Activated CD4-positive, alpha-beta T cell treated with anti-CD3 and anti-CD28 coated beads, Interleukin-2, amount 50 U/mL, for 48 hours (primary cell): ENCODE measurements around the gene OXSR1.
"Not testable (repeated sequence)": the region's sequence is repeated elsewhere in the genome, so short reads cannot be mapped to it uniquely, and the experiment has no call there.

Source experiments
- DNase-seq, 2 experiments: peaks; one replicate each; pipeline ENCODE4 v3.0.0-alpha.2; 2020

Gene OXSR1

GRCh38 chr3:38128303-38128655 is 37.1 kb upstream of the OXSR1 start:
- no peak for DNase-seq

- peak in 1 of 2 experiments; percentile 1 for DNase-seq
Observed at GRCh38 chr3:38129058-38129457, 36.3 kb upstream of the OXSR1 start.

GRCh38 chr3:38130631-38131065 is 34.7 kb upstream of the OXSR1 start:
- DNase-seq: no peak

GRCh38 chr3:38131621-38132369 is 33.5 kb upstream of the OXSR1 start:
- DNase-seq: peak; percentile 40 to 48

- no peak for DNase-seq
Observed at GRCh38 chr3:38133209-38133556, 32.2 kb upstream of the OXSR1 start.

- DNase-seq: no peak
Observed at GRCh38 chr3:38133557-38134405, 31.6 kb upstream of the OXSR1 start.

GRCh38 chr3:38134517-38135143 is 30.7 kb upstream of the OXSR1 start:
- not testable (repeated sequence) for DNase-seq

- not testable (repeated sequence) for DNase-seq
Observed at GRCh38 chr3:38135621-38136277, 29.6 kb upstream of the OXSR1 start.

GRCh38 chr3:38136393-38136776 is 29.0 kb upstream of the OXSR1 start:
- DNase-seq: peak in 1 of 2 experiments; percentile 32

- DNase-seq: peak; percentile 99
Observed at GRCh38 chr3:38136777-38137614, 28.3 kb upstream of the OXSR1 start, which contains the start of gene ACAA1. Gene ACAA1, minus strand, starts transcription at chr3:38137127. Its CDS starts 92 bp downstream, at chr3:38137035.

GRCh38 chr3:38137615-38138348 is 27.6 kb upstream of the OXSR1 start:
- DNase-seq: peak; percentile 33 to 47

- DNase-seq: peak; percentile 83 to 88
Observed at GRCh38 chr3:38138349-38139190, 26.8 kb upstream of the OXSR1 start, which contains the start of gene MYD88. Gene MYD88, plus strand, starts transcription at chr3:38138661. Its CDS starts 40 bp downstream, at chr3:38138701.

- DNase-seq: no peak
Observed at GRCh38 chr3:38139191-38139590, 26.1 kb upstream of the OXSR1 start.

GRCh38 chr3:38139652-38140051 is 25.7 kb upstream of the OXSR1 start:
- no peak for DNase-seq

GRCh38 chr3:38140326-38141172 is 24.8 kb upstream of the OXSR1 start:
- DNase-seq: no peak

GRCh38 chr3:38141173-38141951 is 24.0 kb upstream of the OXSR1 start:
- DNase-seq: no peak

GRCh38 chr3:38141952-38142273 is 23.4 kb upstream of the OXSR1 start:
- no peak for DNase-seq

- DNase-seq: no peak
Observed at GRCh38 chr3:38142959-38143358, 22.4 kb upstream of the OXSR1 start.

GRCh38 chr3:38143511-38143910 is 21.8 kb upstream of the OXSR1 start:
- no peak for DNase-seq
